Raji (cell line): ENCODE results near the gene TNFRSF19.

ENCODE experiments used
- POLR2A ChIP-seq: IDR thresholded peaks from 2 replicates; pipeline ENCODE4 v1.6.1; 2011; ENCODE audit warnings: low read depth, low read length, control low read depth; ENCODE audit not compliant: insufficient read depth

The TNFRSF19 gene

DNA sequence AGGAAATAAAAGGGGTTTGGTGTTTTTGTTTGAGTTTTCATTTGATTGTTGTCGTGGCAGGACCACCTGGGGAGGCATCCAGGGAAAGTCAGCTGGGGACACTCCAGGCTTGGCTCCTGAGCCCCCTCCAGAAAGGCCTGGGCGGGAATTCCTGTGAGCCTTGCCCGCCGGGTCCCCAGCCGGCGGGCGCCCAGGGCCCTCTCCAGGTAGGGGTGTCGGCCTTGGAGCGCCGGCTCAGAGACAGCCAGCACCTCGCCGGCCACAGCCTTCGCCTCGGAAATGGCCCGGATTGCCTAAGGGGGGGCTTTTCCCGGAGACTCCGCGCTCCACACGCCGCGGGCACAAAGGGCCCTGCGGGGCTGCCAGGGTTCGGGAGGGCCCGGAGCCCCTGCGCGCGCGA lies 125.0 kb downstream of the TNFRSF19 start:
- TF ChIP-seq POLR2A: no peak

DNA sequence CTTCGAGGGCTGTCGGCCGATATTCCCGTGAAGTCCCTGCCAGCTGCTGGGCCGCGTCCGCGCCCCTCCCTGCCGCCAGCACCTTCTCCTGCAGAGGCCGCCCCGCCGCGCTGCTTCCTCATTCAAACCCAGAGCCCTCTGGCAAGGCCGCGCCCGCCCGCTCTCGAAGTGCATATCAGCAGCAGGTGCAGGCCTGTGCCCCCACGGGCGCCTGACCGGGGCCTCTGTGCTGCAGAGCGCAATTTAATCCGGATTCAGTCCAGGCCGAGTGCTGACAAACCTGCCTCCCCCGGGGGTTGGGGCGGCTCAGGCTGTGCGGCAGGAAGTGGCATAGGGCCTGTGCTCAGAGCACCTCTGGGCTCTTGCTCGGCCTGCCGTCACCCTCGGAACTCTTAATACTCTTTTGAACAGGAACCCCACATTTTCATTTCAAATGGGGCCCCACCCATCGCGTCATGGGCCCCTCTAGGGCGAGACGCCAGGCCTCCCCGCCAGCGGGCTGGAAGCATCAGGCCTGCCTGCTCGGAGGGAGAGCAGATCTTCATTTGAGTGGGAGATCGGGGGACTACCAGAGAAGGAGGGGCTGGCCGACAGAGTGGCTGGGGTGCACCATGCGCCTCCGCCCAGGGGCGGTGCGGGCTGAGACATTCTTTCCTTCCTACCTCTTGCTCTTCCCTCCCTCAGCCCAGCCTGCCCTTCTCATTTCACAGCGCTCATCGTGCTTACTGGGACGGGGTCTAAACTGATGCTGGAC lies 125.7 kb downstream of the TNFRSF19 start:
- no peak for TF ChIP-seq POLR2A

DNA sequence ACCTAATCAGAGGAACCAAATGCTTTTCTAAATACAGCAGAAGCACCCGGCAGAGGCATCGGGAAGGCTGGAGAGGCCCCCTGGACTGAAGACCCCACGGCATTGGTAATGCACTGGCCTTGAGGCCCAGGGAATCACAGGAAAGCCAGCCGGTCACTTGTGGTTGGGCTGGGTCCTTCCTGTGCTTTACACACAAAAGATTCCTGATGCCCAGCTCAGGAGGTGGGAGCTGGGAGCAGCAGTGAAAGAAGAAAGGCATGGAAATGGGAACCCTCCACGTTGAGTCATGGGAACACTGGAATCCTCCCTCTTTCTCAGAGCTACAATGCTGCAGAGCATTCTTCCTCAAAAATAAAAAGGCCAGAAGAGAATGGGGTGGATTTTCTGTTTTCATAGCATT lies 126.4 kb downstream of the TNFRSF19 start:
- TF ChIP-seq POLR2A: no peak

DNA sequence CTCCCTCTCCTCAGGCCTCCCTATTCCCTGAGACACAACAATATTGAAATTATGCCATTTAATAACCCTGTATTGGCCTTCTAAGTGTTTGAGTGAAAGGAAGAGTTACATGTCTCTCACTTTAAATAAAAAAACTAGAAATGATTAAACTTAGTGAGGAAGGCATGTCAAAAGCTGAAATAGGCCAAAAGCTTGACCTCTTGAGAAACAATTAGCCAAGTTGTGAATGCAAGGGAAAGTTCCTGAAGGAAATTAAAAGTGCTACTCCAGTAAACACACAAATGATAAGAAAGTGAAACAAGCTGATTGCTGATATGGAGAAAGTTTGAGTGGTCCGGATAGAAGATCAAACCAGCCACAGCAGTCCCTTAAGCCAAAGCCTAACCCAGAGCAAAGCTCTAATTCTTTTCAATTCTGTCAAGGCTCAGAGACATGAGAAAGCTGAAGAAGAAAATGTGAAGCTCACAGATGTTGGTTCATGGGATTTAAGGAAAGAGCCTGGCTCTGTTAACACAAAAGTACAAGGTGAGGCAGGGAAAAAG lies 127.6 kb downstream of the TNFRSF19 start:
- no peak for TF ChIP-seq POLR2A

DNA sequence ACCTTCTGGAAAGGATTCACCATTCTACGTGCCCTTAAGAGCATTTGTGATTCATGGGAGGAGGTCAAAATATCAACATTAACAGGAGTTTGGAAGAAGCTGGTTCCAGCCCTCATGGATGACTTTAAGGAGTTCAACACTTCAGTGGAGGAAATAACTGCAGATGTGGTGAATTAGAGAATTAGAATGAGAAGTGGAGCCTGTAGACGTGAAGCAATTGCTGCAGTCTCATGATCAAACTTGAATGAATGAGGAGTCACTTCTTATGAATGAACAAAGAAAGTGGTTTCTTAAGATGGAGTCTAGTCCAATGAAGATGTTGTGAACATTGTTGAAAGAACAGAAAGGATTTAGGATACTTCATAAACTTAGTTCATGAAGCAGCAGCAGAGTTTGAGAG lies 129.1 kb downstream of the TNFRSF19 start:
- no peak for TF ChIP-seq POLR2A

DNA sequence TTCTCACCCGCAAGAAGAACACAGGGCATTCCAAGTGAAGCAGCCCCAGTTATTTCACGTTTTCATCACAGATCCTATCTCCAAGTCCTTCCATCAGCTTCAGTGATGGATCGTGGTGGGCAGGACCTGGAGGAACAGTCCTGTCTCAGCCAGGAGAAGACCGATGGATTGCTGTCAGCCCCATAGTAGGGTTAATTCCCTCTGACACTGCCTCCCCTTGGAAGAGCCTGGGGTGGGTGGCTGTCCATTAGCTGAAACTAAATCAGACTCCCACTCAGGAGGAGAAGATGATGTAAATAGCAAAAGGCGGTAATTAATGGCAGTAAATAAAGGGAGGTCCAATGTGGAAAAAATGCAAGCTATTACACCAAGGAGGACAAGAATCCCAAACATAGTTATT lies 131.0 kb downstream of the TNFRSF19 start:
- no peak for TF ChIP-seq POLR2A

DNA sequence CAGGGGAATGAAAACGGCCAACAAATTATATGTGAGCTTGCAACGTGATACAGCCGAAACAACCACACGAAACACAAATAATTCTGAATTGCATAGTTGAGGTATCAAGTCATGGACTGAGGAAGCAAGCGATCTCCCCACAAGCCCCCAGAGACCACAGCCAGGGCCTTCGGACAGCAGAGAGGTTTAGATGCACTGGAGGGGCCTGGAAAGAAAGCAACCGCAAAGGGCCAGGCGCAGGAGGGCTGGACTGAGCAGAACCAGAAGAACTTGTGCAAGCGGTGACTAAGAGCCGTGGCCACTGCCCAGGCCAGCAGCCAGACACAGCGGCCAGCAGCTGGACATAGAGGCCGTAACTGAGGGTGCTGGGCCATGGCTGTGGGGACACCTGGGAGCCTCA lies 131.4 kb downstream of the TNFRSF19 start:
- TF ChIP-seq POLR2A: no peak

DNA sequence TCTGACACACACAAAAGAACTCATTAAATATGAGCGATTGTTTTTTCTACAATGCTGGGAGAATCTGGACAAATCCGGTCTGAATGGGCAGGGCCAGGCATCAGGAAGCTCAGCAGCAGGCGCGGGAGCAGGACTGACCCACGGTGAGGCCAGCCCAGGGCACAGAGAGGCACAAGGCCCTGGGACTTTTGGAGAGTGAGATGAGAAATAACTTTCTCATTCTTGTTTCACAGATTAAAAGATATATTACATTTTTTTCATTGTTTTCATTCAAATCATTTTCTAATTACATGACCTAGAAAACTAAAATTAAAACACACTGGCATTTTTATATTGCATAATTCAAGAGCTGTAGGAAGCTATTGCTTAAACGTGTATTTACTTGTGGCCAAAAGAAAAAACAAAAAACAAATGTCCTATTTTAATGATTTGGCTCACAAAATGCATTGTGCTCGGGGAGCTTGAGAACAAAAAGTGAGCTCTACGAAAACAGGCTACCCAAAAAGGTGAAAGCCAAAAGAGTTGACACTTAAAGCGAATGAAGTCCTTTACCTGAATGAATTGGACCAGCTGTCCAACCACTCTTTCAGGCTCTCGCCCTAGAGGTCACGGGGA lies 133.1 kb downstream of the TNFRSF19 start:
- TF ChIP-seq POLR2A: no peak

DNA sequence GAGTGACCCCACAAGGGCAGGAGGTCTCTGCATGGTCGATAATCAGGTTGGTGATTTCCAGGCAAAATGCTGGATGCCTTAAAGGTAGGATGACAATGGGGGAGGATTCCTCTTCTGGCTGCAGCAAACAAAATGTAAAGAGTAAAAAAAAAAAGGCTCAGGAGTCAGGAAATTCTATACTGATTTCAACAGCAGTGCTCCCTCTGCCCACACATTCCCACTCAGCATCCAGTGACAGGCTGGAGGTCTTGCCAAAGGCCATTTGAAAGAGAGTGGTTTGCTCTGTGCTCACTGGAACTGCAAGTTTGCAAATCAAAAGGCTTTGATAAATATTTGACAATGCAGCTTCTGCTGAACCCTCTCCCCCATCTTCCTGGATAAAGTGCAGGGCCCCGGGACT lies 135.4 kb downstream of the TNFRSF19 start:
- no peak for TF ChIP-seq POLR2A

DNA sequence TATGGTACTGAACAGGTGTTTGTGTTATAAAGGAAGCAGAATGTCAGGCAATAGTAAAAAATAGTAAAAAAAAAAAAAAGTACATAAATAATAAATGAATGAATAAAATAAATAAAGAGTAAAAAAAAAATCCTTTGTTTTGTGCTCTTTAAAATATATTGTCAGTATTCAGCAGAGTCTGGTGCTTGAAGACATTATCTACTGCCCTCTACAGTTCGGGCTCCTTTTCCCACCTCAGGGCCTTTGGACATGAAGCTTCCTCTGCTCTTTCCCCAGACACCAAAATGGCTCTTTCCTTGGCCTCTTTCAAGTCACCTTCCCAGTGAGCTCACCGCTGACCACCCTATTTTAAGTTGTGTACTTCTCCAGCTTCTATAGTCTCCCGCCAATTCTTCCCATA lies 137.5 kb downstream of the TNFRSF19 start:
- TF ChIP-seq POLR2A: no peak

DNA sequence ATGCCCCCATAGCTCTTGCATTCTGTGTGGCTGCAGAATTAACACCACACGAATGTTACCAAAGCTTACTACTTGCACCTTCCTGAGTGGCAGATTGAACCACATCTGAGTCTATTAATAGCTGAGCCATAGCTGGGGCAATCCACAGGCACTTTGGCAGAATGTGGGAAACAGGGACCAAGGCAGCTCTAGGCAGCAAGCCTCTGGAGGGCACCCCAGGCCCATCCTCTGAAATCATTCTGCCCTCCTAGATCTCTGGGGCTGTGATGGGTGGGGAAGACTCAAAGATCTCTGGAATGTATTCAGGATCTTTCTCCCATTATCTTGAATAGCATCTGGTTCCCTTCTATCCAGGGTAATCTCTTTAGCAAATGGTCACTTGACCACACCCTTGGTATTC lies 139.3 kb downstream of the TNFRSF19 start:
- TF ChIP-seq POLR2A: no peak

DNA sequence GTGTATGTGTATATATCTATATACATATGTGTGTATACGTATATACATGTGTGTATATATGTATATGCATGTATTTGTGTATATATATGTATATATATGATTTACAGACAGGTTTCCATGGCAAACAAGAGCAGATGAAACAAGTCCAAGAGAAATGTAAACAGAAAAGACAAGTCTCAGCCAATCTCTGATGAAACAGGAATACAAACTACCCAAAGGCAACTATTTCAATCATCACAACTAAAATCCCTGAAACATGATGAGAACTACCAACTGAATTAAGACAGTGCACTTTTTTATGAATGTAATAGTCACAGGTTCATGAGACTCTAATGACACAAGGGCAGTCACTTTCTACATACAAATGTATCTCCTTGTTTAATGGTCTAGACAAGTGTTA lies 140.2 kb downstream of the TNFRSF19 start:
- no peak for TF ChIP-seq POLR2A

DNA sequence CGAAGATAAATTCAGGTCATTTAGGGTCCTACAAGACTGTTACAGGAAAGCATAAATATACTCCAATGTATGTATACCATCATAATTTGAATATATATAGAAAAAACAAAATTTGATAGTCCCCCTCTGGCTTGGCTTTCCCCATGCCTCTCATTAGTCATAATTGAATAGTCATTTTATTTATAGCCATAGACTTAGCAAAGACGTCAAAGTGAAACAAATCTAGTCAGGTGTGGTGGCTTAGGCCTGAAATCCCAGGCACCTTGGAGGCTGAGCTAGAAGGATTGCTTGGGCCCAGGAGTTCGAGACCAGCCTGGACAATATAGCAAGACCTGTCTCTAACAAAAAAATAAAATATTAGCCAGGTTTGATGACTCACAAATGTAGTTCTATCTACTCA lies 141.1 kb downstream of the TNFRSF19 start:
- TF ChIP-seq POLR2A: no peak

DNA sequence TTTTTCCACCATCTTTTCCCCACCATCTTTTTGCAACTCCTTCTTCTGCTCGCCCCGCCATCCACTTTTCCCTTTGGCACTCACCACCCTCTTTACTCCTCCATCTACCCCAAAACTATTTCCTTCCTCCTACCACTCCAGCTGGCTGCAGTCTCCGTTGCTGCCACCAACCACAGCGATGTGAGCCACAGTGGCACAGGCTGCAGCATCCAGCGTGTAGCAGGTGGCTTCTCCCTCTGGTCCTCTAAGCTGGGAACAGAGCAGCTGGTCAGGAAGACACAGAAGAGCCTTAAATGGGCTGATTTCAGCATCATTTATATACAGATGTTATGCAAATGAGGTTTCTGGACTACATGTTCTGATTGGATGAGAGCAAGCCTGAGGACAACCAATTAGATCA lies 144.5 kb downstream of the TNFRSF19 start:
- no peak for TF ChIP-seq POLR2A

DNA sequence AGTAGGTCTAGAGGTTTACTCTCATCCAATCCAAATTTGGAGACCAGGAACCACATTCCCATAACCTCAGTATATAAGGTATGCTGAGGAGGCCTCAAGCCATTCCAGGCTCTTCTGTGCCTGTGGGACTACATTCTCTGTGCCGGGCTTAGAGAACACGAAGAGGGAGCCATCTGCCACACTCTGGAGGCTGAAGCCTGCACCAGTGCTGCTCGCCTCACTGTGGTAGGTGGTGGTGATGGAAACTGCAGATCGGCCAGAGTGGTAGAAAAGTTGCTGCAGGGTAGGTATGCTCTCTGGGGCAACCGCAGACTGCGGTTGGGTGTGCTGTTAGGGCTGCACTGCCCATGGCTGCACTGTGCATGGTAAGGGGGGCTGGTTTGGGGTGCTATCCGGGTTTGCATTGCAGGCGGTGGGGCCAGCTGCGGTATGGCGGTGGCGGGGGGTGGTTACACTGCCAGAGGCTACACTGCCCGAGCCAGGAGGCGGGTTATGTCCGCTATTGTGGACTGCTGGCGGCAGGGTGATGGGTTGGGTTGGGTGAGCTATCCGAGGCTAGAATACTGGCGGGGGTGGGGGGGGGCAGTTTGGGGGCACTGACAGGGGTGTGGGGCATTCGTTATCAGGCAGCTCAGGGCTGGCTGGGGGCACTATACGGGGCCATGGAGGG lies 145.0 kb downstream of the TNFRSF19 start:
- TF ChIP-seq POLR2A: no peak

DNA sequence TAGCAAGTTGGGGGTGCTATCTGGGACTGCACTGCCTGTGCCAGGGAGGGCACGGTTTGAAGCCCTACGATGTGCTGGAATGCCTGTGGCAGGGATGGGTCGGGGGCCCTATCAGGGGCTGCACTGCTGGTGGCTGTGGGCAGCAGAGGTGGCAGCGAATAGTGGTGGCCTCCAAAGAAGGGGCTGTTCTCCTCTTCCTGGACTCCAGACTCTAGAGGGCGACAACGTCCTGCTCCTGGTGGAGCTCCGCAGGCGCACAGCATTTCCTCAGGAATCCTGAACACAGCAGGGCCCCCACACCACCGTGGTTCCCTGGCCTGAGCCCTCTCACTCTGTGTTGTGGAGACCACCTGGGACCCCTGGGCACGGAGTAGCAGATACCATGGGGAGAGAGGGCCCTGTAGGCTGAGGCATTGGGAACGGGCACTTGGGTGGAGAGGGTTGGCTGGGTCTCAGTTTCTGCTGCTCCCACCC lies 145.6 kb downstream of the TNFRSF19 start:
- TF ChIP-seq POLR2A: no peak
